Immature natural killer cell (primary cell): Measurements from ENCODE around the gene SLC38A4. TPM values are rescaled to one million over a fixed set of nuclear protein-coding genes. Genes with fewer than 3 reads are reported as not detected.
"Not testable (repeated sequence)": the region's sequence is repeated elsewhere in the genome, so short reads cannot be mapped to it uniquely, and the experiment has no call there.

Experiments
- DNase-seq, 3 donors: peaks; one replicate each; pipeline ENCODE4 v3.0.0; 2022; ENCODE audit warnings: mixed read lengths in 1 of 3
- H3K27ac Mint-ChIP-seq, 6 donors: one replicate each; pipeline ENCODE4 v1.8.0; 2020; ENCODE audit warnings: mixed read lengths in 6 of 6, mild to moderate bottlenecking in 5 of 6, inconsistent platforms in 4 of 6, moderate library complexity in 3 of 6
- H3K27me3 Mint-ChIP-seq, 3 donors: one replicate each; pipeline ENCODE4 v1.8.0; 2020 to 2021; ENCODE audit warnings: low read depth in 3 of 3, mild to moderate bottlenecking in 3 of 3, mixed read lengths in 3 of 3, moderate library complexity in 3 of 3, inconsistent platforms in 1 of 3
- H3K36me3 Mint-ChIP-seq, 3 donors: one replicate each; pipeline ENCODE4 v1.8.0; 2020; ENCODE audit warnings: mixed read lengths in 3 of 3, inconsistent platforms in 2 of 3, mild to moderate bottlenecking in 2 of 3
- H3K4me1 Mint-ChIP-seq, 2 donors: one replicate each; pipeline ENCODE4 v1.8.0; 2020; ENCODE audit warnings: inconsistent platforms in 2 of 2, mild to moderate bottlenecking in 2 of 2, mixed read lengths in 2 of 2, moderate library complexity in 1 of 2
- H3K4me3 Mint-ChIP-seq, 5 donors: one replicate each; pipeline ENCODE4 v1.8.0; 2020; ENCODE audit warnings: mild to moderate bottlenecking in 5 of 5, mixed read lengths in 5 of 5, inconsistent platforms in 3 of 5, moderate library complexity in 3 of 5
- H3K9me3 Mint-ChIP-seq, 6 donors: one replicate each; pipeline ENCODE4 v1.8.0; 2020; ENCODE audit warnings: mild to moderate bottlenecking in 6 of 6, mixed read lengths in 6 of 6, inconsistent platforms in 4 of 6, moderate library complexity in 3 of 6
- polyA plus RNA-seq, 3 donors: library from polyadenylated mRNA; unstranded; fragments of 300-500 nt; fragmentation: Illumina TruSeq; gene quantifications; one replicate each; pipeline ENCODE4 v1.2.3, GENCODE V29; 2021

Gene SLC38A4
- not detected for polyA plus RNA-seq

- H3K4me1 Mint-ChIP-seq = peaks cover 0 to 2% of the 10 kb centered on the region in 2 donors
- no peak within 1 kb of the TSS for H3K27ac Mint-ChIP-seq
- H3K4me3 Mint-ChIP-seq = peak within 1 kb of the TSS in 1 of 5 donors; percentile 30
- peaks cover 0 to 3% (median 0%) of the 10 kb centered on the region in 3 donors for H3K36me3 Mint-ChIP-seq
- peaks cover 0 to 5% (median 0%) of the 10 kb centered on the region in 6 donors for H3K9me3 Mint-ChIP-seq
- peaks cover 8 to 19% (median 12%) of the 10 kb centered on the region in 3 donors for H3K27me3 Mint-ChIP-seq
- DNase-seq = no peak
Observed at GRCh38 chr12:46825591-46826414, at the start of gene SLC38A4. Gene SLC38A4 (minus strand): TSS chr12:46825997. CDS start chr12:46793071, 32,926 bp downstream.

GRCh38 chr12:46875095-46875494, 49.3 kb upstream of the SLC38A4 start:
- H3K36me3 Mint-ChIP-seq = peaks cover 0 to 4% (median 4%) of the 10 kb centered on the region in 3 donors
- DNase-seq = no peak
- H3K4me1 Mint-ChIP-seq = no peaks in the 10 kb centered on the region
- H3K27ac Mint-ChIP-seq = no peak overlapping the region
- H3K27me3 Mint-ChIP-seq = peaks cover 2 to 24% (median 2%) of the 10 kb centered on the region in 3 donors
- H3K9me3 Mint-ChIP-seq = peaks cover 5 to 36% (median 20%) of the 10 kb centered on the region in 6 donors
- H3K4me3 Mint-ChIP-seq = no peak overlapping the region

- H3K27ac Mint-ChIP-seq = no peak overlapping the region
- H3K4me3 Mint-ChIP-seq = no peak overlapping the region
- DNase-seq = no peak
- peaks cover 0 to 4% (median 4%) of the 10 kb centered on the region in 3 donors for H3K36me3 Mint-ChIP-seq
- peaks cover 2 to 24% (median 2%) of the 10 kb centered on the region in 3 donors for H3K27me3 Mint-ChIP-seq
- H3K4me1 Mint-ChIP-seq = no peaks in the 10 kb centered on the region
- H3K9me3 Mint-ChIP-seq = peaks cover 5 to 33% (median 20%) of the 10 kb centered on the region in 6 donors
Observed at GRCh38 chr12:46874642-46875041, 48.8 kb upstream of the SLC38A4 start.

GRCh38 chr12:46872135-46872534, 46.3 kb upstream of the SLC38A4 start:
- H3K9me3 Mint-ChIP-seq = peaks cover 0 to 19% (median 9%) of the 10 kb centered on the region in 6 donors
- peaks cover 0 to 4% (median 4%) of the 10 kb centered on the region in 3 donors for H3K36me3 Mint-ChIP-seq
- no peak overlapping the region for H3K27ac Mint-ChIP-seq
- no peak overlapping the region for H3K4me3 Mint-ChIP-seq
- H3K4me1 Mint-ChIP-seq = no peaks in the 10 kb centered on the region
- H3K27me3 Mint-ChIP-seq = peaks cover 2 to 20% (median 2%) of the 10 kb centered on the region in 3 donors
- DNase-seq = no peak

- peaks cover 5 to 12% (median 8%) of the 10 kb centered on the region in 3 donors for H3K36me3 Mint-ChIP-seq
- no peaks in the 10 kb centered on the region for H3K4me1 Mint-ChIP-seq
- peaks cover 8 to 29% (median 13%) of the 10 kb centered on the region in 6 donors for H3K9me3 Mint-ChIP-seq
- H3K4me3 Mint-ChIP-seq = no peak overlapping the region
- no peak overlapping the region for H3K27ac Mint-ChIP-seq
- H3K27me3 Mint-ChIP-seq = peaks cover 0 to 3% (median 2%) of the 10 kb centered on the region in 3 donors
- DNase-seq = no peak
Observed at GRCh38 chr12:46865311-46865710, 39.5 kb upstream of the SLC38A4 start.

GRCh38 chr12:46858368-46858767, 32.6 kb upstream of the SLC38A4 start:
- H3K4me3 Mint-ChIP-seq = no peak overlapping the region
- H3K9me3 Mint-ChIP-seq = peaks cover 3 to 42% (median 20%) of the 10 kb centered on the region in 6 donors
- no peaks in the 10 kb centered on the region for H3K4me1 Mint-ChIP-seq
- H3K27ac Mint-ChIP-seq = no peak overlapping the region
- no peak for DNase-seq
- peaks cover 0 to 9% (median 5%) of the 10 kb centered on the region in 3 donors for H3K36me3 Mint-ChIP-seq
- peaks cover 0 to 2% (median 2%) of the 10 kb centered on the region in 3 donors for H3K27me3 Mint-ChIP-seq

GRCh38 chr12:46857486-46857885, 31.7 kb upstream of the SLC38A4 start:
- Mint-ChIP-seq H3K27ac (no peak overlapping the region), H3K9me3 (peaks cover 3 to 42% (median 21%) of the 10 kb centered on the region in 6 donors), H3K4me1 (no peaks in the 10 kb centered on the region), H3K36me3 (peaks cover 0 to 9% (median 5%) of the 10 kb centered on the region in 3 donors), H3K4me3 (no peak overlapping the region), H3K27me3 (peaks cover 0 to 3% (median 2%) of the 10 kb centered on the region in 3 donors)
- DNase-seq = no peak

- Mint-ChIP-seq H3K27me3 (peaks cover 0 to 5% (median 5%) of the 10 kb centered on the region in 3 donors), H3K9me3 (peaks cover 3 to 36% (median 24%) of the 10 kb centered on the region in 6 donors), H3K4me3 (no peak overlapping the region), H3K36me3 (peaks cover 0 to 5% (median 0%) of the 10 kb centered on the region in 3 donors), H3K27ac (no peak overlapping the region), H3K4me1 (no peaks in the 10 kb centered on the region)
- no peak for DNase-seq
Observed at GRCh38 chr12:46855760-46856159, 30.0 kb upstream of the SLC38A4 start.

- not testable (repeated sequence) for H3K4me1 Mint-ChIP-seq, H3K27me3 Mint-ChIP-seq, H3K27ac Mint-ChIP-seq, H3K36me3 Mint-ChIP-seq, DNase-seq, H3K4me3 Mint-ChIP-seq
- peaks cover 3 to 32% (median 26%) of the 10 kb centered on the region in 6 donors for H3K9me3 Mint-ChIP-seq
Observed at GRCh38 chr12:46854188-46854587, 28.4 kb upstream of the SLC38A4 start.

GRCh38 chr12:46848792-46849191, 23.0 kb upstream of the SLC38A4 start:
- Mint-ChIP-seq H3K9me3 (peaks cover 0 to 13% (median 8%) of the 10 kb centered on the region in 6 donors), H3K36me3 (peaks cover 0 to 10% (median 0%) of the 10 kb centered on the region in 3 donors)
- H3K4me3 Mint-ChIP-seq = not testable (repeated sequence)

GRCh38 chr12:46847001-46847400, 21.2 kb upstream of the SLC38A4 start:
- Mint-ChIP-seq H3K9me3 (peaks cover 0 to 13% (median 3%) of the 10 kb centered on the region in 6 donors), H3K27me3 (peaks cover 2 to 10% (median 6%) of the 10 kb centered on the region in 3 donors), H3K4me3 (no peak overlapping the region), H3K36me3 (peaks cover 0 to 10% (median 0%) of the 10 kb centered on the region in 3 donors), H3K4me1 (no peaks in the 10 kb centered on the region), H3K27ac (no peak overlapping the region)
- DNase-seq = no peak

More at GRCh38 chr12:46848792-46849191, 23.0 kb upstream of the SLC38A4 start:
- not testable (repeated sequence) for H3K4me1 Mint-ChIP-seq, H3K27ac Mint-ChIP-seq, DNase-seq
- peaks cover 5 to 14% (median 5%) of the 10 kb centered on the region in 3 donors for H3K27me3 Mint-ChIP-seq

GRCh38 chr12:46843811-46844210, 18.0 kb upstream of the SLC38A4 start:
- Mint-ChIP-seq H3K27me3 (peaks cover 0 to 7% (median 3%) of the 10 kb centered on the region in 3 donors), H3K36me3 (peaks cover 0 to 6% (median 0%) of the 10 kb centered on the region in 3 donors), H3K4me3 (no peak overlapping the region), H3K27ac (no peak overlapping the region), H3K9me3 (peaks cover 0 to 7% (median 0%) of the 10 kb centered on the region in 6 donors), H3K4me1 (no peaks in the 10 kb centered on the region)
- no peak for DNase-seq

GRCh38 chr12:46841891-46842290, 16.1 kb upstream of the SLC38A4 start:
- DNase-seq = no peak
- Mint-ChIP-seq H3K9me3 (peaks cover 0 to 1% (median 0%) of the 10 kb centered on the region in 6 donors), H3K27ac (no peak overlapping the region), H3K4me1 (no peaks in the 10 kb centered on the region), H3K4me3 (no peak overlapping the region), H3K36me3 (peaks cover 0 to 3% (median 0%) of the 10 kb centered on the region in 3 donors), H3K27me3 (peaks cover 0 to 10% (median 3%) of the 10 kb centered on the region in 3 donors)

GRCh38 chr12:46839964-46840363, 14.2 kb upstream of the SLC38A4 start:
- Mint-ChIP-seq H3K4me3 (no peak overlapping the region), H3K27ac (no peak overlapping the region), H3K9me3 (peaks cover 0 to 1% (median 0%) of the 10 kb centered on the region in 6 donors), H3K4me1 (no peaks in the 10 kb centered on the region), H3K27me3 (peaks cover 1 to 11% (median 5%) of the 10 kb centered on the region in 3 donors), H3K36me3 (no peaks in the 10 kb centered on the region)
- DNase-seq = no peak
